Right ventricle myocardium superior (tissue), 1 donor: ENCODE data around the gene GEN1. TPM values are rescaled to one million over a fixed set of nuclear protein-coding genes. Genes with fewer than 3 reads are reported as not detected.
A peak's percentile ranks its signal among the peaks of the same experiment; 100 is the strongest.
"Not testable (repeated sequence)": the region's sequence is repeated elsewhere in the genome, so short reads cannot be mapped to it uniquely, and the experiment has no call there.

ENCODE experiments used
- ATAC-seq: fragments of 200-7000 bp; cut with Tn5 transposase; one replicate; pipeline ENCODE4 v1.9.1; 2020; ENCODE audit warnings: mild to moderate bottlenecking; ENCODE audit not compliant: poor library complexity
- DNase-seq: peaks from one replicate; pipeline ENCODE4 v3.0.0-alpha.2; 2020
- intact Hi-C: fragments of 100-400 bp; cut with DNase I; formaldehyde crosslinking; loops from one replicate; pipeline ENCODE4 v1.11.2; 2022
- total RNA-seq: library from RNA; stranded (reverse); fragmentation: NEBNext Ultra II Directional; extraction: Animal tissue kit (Norgen Biotek cat#: 25700); gene quantifications from one replicate; pipeline ENCODE4 v1.2.1, GENCODE V29; 2021
- donor health status: DM: no; HTN: yes; CAD: no; lungs with severe emphysema.

Gene GEN1
- total RNA-seq, 1 donor from 2014 or later, result 4.5 TPM

DNA sequence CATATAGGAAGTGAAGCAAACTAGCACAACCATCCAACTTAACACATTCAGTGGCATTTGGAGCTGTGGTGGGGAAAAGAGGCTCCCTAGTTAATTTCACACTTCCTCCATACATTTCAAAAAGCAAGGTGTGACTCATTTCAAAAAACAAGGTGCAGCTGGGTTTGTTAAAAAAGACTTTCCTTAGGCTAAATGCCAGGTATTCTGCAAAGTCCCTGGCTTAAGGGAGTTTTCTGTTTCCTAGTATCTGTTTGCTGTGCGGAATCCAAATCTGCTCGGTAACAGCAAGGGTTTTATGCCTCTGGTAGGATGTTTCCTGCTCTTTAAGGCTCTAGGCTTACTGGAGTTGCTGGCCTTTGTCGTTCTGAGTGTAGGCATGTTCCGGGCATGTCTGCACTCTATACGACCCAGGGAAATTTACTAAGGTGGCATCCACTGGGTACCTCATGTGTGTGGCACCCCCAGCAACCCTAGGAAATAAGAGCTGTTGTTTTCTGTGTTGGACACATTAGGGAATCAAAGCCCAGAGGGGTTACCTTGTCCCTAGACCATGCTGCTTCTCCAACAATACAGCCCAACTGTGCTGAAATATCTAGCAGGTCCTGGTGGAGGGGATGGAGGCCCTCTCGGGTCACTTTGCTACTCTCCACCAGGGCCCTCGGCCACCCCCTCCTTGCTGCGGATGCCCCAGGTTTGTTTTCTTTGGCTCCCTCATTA lies 61.7 kb downstream of the GEN1 start:
- no peak for DNase-seq
- no peak for ATAC-seq
- intact Hi-C loops, result no loop called here

DNA sequence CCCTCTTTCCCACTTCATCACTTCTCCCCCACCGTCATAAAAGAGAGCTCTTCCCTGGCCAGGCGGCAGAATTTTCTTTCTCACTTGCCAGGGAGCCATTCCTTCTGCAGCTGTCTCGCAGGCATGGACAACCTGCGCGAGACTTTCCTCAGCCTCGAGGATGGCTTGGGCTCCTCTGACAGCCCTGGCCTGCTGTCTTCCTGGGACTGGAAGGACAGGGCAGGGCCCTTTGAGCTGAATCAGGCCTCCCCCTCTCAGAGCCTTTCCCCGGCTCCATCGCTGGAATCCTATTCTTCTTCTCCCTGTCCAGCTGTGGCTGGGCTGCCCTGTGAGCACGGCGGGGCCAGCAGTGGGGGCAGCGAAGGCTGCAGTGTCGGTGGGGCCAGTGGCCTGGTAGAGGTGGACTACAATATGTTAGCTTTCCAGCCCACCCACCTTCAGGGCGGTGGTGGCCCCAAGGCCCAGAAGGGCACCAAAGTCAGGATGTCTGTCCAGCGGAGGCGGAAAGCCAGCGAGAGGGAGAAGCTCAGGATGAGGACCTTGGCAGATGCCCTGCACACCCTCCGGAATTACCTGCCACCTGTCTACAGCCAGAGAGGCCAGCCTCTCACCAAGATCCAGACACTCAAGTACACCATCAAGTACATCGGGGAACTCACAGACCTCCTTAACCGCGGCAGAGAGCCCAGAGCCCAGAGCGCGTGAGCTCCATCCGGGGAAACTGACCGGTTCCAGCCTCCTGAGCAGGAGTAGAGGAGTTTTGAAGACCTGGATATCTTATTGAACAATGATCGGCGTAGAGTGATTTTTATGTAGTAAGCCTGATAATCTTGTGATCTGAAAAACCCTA lies 62.7 kb downstream of the GEN1 start, which contains the start of gene MSGN1:
TSS of gene MSGN1 (plus strand) at position 65 of the 850 bp plus-strand sequence. CDS start at position 124, 59 bp downstream.
- no peak for DNase-seq
- no peak for ATAC-seq
- intact Hi-C loops, result no loop called here

DNA sequence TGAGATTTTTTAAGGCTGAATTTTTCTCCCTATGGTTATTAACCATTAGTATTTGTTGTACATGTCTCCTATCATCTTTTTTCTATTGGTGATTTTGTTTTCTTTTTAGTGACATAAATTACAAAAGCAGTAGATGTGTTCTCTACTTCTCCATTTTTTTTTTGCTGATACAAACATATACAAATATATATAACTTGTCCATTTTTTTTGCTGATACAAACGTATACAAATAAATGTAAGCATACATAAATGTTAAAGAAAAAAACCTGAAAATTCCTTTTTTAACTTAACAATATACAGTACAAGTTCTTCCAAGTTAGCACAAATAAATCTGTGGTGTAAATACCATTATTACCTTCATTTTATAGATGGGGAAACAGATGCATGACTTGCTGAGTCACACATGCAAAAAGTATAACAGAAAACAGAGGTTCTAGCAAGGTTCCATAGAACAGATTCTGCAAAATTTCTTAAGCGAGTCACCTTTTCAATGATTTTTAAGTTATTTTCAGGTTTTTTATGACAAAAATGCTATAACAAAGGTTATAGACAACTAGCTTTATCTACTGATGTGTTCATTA lies 64.4 kb downstream of the GEN1 start:
- ATAC-seq (no peak), DNase-seq (no peak)
- intact Hi-C loops, result no loop called here

DNA sequence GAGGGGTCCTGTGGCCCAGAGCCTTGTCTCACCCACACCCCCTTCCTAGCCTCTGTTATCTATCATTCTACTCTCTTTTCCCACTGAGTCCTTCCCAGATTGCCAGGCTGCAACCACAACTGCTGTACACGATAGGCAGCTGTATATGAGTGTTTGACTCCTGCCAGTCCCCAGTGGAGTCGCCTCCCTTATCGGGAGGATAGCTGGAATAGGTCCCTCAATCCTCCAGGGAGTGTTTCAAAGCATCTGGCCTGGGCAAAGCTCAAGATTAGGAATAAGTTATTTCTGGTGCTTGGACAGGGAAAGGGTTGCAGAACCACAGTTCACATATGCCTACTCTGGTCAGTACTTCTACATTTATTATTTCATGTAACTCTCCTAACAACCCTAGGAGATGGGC lies 67.1 kb downstream of the GEN1 start:
- peak; percentile 86 for ATAC-seq
- no peak for DNase-seq

DNA sequence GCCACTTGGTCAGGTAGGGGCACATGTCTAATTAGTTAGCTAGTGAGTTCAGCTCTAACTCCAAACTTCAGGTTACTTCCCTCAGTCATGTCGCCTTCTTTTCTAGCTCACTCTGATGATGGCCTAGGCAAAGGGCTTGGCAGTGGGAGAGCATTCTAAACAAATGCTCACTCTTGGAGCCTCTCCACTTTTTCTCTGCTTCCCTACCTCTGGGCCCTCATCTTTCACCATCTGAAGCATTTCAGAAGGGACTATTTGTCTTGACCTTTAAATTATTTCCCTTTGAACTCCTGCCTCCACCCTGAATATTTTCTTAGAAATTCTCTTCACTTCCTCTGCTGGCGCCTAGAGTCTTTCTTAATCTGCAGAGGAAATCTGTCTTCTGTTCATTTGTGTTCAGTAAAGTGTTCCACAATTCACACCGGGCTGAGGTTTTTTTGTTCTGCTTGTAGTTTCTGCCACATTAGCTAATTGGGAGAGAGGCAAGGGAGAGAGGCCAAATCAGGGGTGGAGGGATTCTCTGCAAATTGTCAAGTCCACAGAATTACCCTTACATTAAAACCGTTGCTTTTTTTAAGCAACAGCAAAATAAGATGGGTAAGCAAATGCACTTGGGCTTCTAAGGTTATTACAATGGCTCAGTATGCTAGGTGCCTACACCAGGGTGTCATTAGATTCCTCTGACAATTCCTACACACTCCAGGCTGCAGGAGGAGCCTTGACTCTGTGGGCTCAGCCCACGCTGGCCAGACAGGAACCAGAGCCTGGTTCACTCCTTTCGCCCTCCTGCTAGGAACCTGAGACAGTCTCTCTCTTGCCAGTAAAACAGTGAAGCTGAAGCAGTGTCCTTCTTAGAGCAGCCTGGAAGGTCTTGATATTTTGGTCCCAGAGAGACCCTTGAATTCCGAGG lies 67.9 kb downstream of the GEN1 start:
- peak; percentile 69 for ATAC-seq
- intact Hi-C loops, result no loop called here
- no peak for DNase-seq

More for the DNA sequence above, 67.1 kb downstream of the GEN1 start:
- intact Hi-C loops, result no loop called here

DNA sequence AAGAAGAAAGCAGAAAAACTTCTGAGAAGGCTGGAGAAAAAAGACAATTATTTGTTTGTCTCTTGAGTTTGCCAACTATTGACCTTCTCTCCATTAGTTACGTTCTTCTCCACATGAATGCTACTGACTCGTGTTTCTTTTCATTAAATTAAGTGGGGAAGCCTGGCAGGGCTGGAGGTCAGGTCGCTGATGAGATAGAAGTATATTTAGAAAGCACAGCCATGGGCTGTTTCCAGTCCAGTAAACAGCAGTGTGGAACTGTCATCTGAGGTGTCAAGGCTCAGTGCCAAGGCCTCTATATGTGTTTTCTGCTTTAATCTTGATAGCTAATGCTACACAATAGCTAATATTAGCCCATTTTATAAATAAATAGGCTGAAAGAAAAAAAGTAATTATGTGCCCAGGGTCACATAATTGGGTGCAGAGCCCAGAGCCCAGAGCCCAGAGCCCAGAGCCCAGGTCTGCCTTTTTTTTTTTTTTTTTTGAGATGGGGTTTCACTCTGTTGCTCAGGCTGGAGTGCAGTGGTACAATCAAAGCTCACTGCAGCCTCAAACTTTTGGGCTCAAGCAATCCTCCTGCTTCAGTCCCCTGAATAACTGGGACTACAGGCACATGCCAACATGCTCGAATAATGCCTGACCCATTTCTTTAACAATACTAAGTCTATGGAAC lies 68.6 kb downstream of the GEN1 start:
- DNase-seq (peak; percentile 53), ATAC-seq (peak; percentile 83)
- intact Hi-C loops, result no loop called here

DNA sequence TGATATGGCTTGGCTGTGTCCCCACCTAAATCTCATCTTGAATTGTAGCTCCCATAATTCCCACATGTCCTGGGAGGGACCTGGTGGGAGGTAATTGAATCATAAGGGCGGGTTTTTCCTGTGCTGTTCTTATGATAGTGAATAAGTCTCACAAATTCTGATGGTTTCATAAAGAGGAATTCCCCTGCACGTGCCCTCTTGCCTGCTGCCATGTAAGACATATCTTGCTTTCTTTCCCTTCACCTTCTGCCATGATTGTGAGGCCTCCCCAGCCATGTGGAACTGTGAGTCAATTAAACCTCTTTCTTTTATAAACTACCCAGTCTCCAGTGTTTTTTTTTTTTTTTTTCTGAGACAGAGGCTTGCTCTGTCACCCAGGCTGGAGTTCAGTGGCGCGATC lies 69.7 kb downstream of the GEN1 start:
- DNase-seq, ATAC-seq, intact Hi-C loops: not testable (repeated sequence)

DNA sequence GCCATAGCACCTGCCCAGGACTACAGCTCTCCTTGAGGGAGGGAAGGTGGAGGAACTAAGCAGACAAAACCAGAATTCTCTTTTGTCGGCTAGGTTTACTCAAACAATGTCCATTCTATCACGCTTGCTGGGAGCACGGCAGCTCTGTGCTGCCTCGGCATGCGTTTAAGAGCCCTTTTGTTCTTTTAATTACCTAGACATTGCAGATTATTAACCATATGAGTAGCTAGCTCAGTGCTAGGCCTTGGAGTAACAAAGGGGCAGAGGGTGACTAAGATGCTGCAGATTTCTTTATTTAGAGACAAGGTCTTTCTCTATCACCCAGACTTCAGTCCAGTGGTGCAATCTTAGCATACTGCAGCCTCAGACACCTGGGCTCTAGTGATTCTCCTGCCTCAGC lies 73.4 kb downstream of the GEN1 start:
- intact Hi-C loops, result loop anchor here (2.0 kb wide), 1 partner anchor 73 kb away; the partner anchor contains the start of gene GEN1
- DNase-seq, result no peak
- no peak for ATAC-seq

DNA sequence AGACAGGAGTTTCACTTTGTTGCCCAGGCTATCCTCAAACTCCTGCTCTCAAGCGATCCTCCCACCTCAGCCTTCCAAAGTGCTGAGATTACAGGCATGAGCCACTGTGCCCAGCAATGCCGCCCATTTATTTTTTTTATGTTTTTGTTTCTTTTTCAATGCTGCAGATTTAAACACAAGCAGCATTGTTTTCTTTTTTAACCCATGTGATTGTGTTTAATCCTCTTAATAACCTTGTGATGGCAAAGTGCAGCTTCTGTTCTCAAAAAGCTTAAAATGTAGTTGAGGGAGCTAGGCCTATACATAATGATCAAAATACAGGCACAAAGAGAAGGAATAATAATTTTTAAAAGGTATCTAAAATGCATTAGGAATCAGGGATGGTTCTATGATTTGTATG lies 73.8 kb downstream of the GEN1 start:
- ATAC-seq (no peak), DNase-seq (no peak)
- intact Hi-C loops, result loop anchor here (2.0 kb wide), 1 partner anchor 73 kb away; the partner anchor contains the start of gene GEN1

DNA sequence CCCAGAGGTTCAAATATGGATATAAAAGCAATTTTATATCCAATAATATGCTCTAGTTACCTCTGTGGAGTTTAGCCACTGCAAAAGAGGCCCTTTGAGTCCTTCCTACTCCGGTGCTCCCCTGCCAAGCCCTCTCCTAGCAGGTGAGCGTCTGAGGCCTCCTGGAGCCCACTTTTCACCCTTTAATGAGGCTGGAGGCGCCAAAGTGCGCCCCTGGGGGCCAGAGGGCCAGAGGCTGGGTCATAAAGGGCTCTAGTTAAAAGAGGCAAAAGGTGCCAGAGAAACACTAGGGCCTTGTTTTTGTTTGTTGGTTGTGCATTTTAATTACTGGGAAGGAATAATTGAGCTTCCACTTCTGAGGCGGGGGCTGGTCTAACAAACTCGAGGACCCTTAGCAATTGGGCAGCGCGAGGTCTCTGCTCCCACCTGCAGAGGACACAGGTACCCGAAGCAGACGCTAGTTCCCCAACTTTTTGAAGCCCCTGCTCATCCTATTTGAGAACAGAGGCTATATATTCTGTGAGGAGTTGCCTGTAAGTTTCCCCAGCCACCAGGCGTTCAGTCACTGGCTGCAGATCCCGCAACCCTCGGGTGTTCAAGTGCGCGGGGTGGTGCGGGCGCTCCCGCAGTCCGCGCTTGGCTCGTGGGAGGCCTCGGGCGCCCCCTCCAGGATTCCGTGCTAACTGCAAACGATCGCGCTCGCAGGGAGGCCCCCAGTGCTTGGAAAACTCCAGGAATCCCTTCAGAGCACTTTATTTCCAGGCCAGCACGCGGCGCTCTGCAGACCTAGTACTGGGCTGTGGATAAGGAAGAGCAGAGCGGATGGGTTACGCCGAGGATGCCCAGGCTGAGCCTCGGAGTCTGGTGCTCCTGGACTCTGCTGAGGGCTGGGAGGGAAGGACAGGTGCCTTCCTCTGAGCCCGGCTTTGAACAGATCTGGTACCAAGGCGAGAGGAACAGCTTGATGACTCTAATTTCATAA lies 76.4 kb downstream of the GEN1 start:
- ATAC-seq, result peak; percentile 95
- peak; percentile 85 for DNase-seq
- intact Hi-C loops, result no loop called here

DNA sequence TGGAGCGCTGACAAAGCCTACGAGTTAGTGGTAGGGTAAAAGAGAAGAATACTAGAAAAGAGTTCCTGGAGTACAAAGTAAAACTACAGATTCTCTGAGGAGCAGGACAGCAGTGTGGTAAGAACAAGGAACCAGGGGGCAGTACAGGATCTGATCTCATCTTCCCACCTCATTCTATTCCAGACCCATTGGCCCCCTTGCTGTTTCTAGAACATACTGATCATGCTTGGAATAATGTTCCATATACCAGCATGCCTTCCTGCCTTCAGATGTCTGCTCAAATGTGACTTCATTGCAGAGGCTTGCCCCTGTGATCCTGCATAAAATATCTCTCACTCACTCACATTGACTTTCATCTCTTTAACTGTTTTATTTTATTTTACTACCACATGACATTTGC lies 81.6 kb downstream of the GEN1 start:
- ATAC-seq (no peak), DNase-seq (no peak)
- intact Hi-C loops, result no loop called here

Other genes with a start within 250 kb of the GEN1 start
- 0.16 TPM for gene RAD51AP2, start 235.7 kb upstream of the GEN1 start, total RNA-seq
- gene VSNL1, start 213.4 kb upstream of the GEN1 start, total RNA-seq, result 10.4 TPM
- gene SMC6, start 328 bp upstream of the GEN1 start, total RNA-seq, result 12.1 TPM
- gene MSGN1, start 62.3 kb downstream of the GEN1 start, total RNA-seq, result not detected
- 4.2 TPM for gene KCNS3, start 124.5 kb downstream of the GEN1 start, total RNA-seq